Panc1 (cell line): ENCODE data around the gene MISP3. TPM values are rescaled to one million over a fixed set of nuclear protein-coding genes. Genes with fewer than 3 reads are reported as not detected.
"Not testable (repeated sequence)": the region's sequence is repeated elsewhere in the genome, so short reads cannot be mapped to it uniquely, and the experiment has no call there.

Experiments used
- ATAC-seq: fragments of 200-7000 bp; cut with Tn5 transposase; 2 replicates; pipeline ENCODE4 v1.9.1; 2020; ENCODE audit warnings: mild to moderate bottlenecking, moderate library complexity
- BruUV-seq: library from RNA; stranded (reverse); fragments of 400-500 nt; replicated peaks from 2 replicates; lab custom pipeline; 2021; lab: Mats Ljungman, UMichigan
- CTCF ChIA-PET: fragments of 300-600 bp; sonication (Branson Sonifier 250); formaldehyde crosslinking; loops from one replicate; lab custom pipeline; 2022; ENCODE audit warnings: antibody characterized with exemption; lab: Charles Lee
- POLR2A ChIA-PET: fragments of 300-600 bp; sonication (Branson Sonifier 250); formaldehyde crosslinking; loops from one replicate; lab custom pipeline; 2022; ENCODE audit warnings: antibody characterized with exemption; lab: Charles Lee
- DNase-seq: peaks from one replicate; pipeline ENCODE4 v3.0.0-alpha.2; 2010; ENCODE audit warnings: low read depth, low spot score
- H3K27ac ChIP-seq: 2 replicates; pipeline ENCODE4 v1.5.1; 2011; ENCODE audit warnings: mild to moderate bottlenecking, low read length, inconsistent platforms
- H3K27me3 ChIP-seq: fragments of 200-500 bp; sonication (Bioruptor generic); 2 replicates; pipeline ENCODE4 v1.6.0; 2014; ENCODE audit warnings: low read length, inconsistent platforms; ENCODE audit not compliant: control insufficient read depth, insufficient read depth
- H3K36me3 ChIP-seq: fragments of 200-500 bp; sonication (Bioruptor generic); 2 replicates; pipeline ENCODE4 v1.5.1; 2014; ENCODE audit warnings: inconsistent platforms, mild to moderate bottlenecking, low read length, moderate library complexity; ENCODE audit not compliant: control insufficient read depth, insufficient read depth
- H3K4me1 ChIP-seq: 2 replicates; pipeline ENCODE4 v1.5.1; 2011; ENCODE audit warnings: inconsistent platforms, mild to moderate bottlenecking, low read length, moderate library complexity; ENCODE audit not compliant: control insufficient read depth, insufficient read depth
- H3K4me3 ChIP-seq, 2 experiments: 2 replicates each; pipeline ENCODE4 v1.5.1; 2011 to 2012; ENCODE audit warnings: low read depth in 2 of 2, low read length in 2 of 2, mild to moderate bottlenecking in 2 of 2, inconsistent platforms in 1 of 2, moderate library complexity in 1 of 2
- H3K9me3 ChIP-seq: fragments of 200-500 bp; sonication (Bioruptor generic); 2 replicates; pipeline ENCODE4 v1.5.1; 2014; ENCODE audit warnings: low read depth, mild to moderate bottlenecking, inconsistent platforms, low read length, moderate library complexity; ENCODE audit not compliant: control insufficient read depth, insufficient read depth
- CTCF ChIP-seq: fragments of 450-650 bp; IDR thresholded peaks from 2 replicates; pipeline ENCODE4 v1.5.1; 2017; ENCODE audit warnings: mild to moderate bottlenecking
- POLR2AphosphoS5 ChIP-seq: IDR thresholded peaks from 2 replicates; pipeline ENCODE4 v1.6.1; 2012; ENCODE audit warnings: mild to moderate bottlenecking, low read depth, low read length, moderate library complexity
- SIN3A ChIP-seq: IDR thresholded peaks from 2 replicates; pipeline ENCODE4 v1.6.1; 2012; ENCODE audit warnings: low read depth, mild to moderate bottlenecking, low read length, moderate library complexity, borderline replicate concordance; ENCODE audit not compliant: insufficient read depth
- TCF7L2 ChIP-seq: IDR thresholded peaks from 2 replicates; pipeline ENCODE4 v1.6.1; 2011; ENCODE audit warnings: mild to moderate bottlenecking, low read depth, low read length, inconsistent platforms
- in situ Hi-C: cut with HindIII; loops from 2 replicates; pipeline ENCODE4 v1.10.0; 2016; ENCODE audit warnings: low sequenced_read_pairs, low pct_unique_long_range_greater_than_20kb
- intact Hi-C: fragments of 100-400 bp; cut with micrococcal nuclease; formaldehyde crosslinking; loops from one replicate; pipeline ENCODE4 v1.10.0; 2022; ENCODE audit not compliant: unreplicated experiment
- total RNA-seq: library from RNA; stranded (reverse); gene quantifications from one replicate; pipeline ENCODE4 v1.2.1, GENCODE V29; 2021; ENCODE audit not compliant: unreplicated experiment
- TF ChIP-seq, protein P1 (sequence below), 2 experiments: IDR thresholded peaks; 2 replicates each; pipeline ENCODE4 v1.6.1; 2011 to 2012; ENCODE audit warnings: low read depth in 2 of 2, control low read depth in 1 of 2, low read length in 1 of 2, mild to moderate bottlenecking in 1 of 2, moderate library complexity in 1 of 2; ENCODE audit not compliant: insufficient read depth in 1 of 2

The MISP3 gene
- total RNA-seq, 1 experiment from 2014 or later = 1.5 TPM

DNA sequence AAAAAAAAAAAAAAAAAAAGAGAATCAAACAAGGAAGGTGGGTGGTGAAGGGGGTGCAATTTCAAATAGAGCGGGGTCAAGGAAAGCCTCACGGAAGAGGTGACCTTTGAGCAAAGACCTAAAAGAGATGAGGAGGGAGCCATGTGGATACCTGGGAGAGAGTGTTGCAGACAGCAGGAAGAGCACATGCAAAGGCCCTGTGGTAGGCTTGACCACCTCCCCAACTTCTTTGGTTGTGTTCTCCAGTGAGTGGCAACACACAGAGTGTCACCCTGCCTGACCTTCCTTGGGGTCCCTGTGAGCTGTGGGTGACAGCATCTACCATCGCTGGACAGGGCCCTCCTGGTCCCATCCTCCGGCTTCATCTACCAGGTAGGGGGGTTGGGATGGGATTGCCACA lies 22.1 kb upstream of the MISP3 start:
- ChIA-PET CTCF (no interaction called here), POLR2A (interaction anchor here (0.6 kb wide), 1 partner anchor 9 kb away, joined by 5 read pairs; no protein-coding TSS in a partner anchor)
- H3K4me3 ChIP-seq = no peak overlapping the region
- ATAC-seq (no peak), DNase-seq (no peak)
- H3K27ac ChIP-seq = no peak overlapping the region
- in situ Hi-C loops = no loop called here
- no peaks in the 10 kb centered on the region for H3K4me1 ChIP-seq
- TF ChIP-seq, protein P1, sequence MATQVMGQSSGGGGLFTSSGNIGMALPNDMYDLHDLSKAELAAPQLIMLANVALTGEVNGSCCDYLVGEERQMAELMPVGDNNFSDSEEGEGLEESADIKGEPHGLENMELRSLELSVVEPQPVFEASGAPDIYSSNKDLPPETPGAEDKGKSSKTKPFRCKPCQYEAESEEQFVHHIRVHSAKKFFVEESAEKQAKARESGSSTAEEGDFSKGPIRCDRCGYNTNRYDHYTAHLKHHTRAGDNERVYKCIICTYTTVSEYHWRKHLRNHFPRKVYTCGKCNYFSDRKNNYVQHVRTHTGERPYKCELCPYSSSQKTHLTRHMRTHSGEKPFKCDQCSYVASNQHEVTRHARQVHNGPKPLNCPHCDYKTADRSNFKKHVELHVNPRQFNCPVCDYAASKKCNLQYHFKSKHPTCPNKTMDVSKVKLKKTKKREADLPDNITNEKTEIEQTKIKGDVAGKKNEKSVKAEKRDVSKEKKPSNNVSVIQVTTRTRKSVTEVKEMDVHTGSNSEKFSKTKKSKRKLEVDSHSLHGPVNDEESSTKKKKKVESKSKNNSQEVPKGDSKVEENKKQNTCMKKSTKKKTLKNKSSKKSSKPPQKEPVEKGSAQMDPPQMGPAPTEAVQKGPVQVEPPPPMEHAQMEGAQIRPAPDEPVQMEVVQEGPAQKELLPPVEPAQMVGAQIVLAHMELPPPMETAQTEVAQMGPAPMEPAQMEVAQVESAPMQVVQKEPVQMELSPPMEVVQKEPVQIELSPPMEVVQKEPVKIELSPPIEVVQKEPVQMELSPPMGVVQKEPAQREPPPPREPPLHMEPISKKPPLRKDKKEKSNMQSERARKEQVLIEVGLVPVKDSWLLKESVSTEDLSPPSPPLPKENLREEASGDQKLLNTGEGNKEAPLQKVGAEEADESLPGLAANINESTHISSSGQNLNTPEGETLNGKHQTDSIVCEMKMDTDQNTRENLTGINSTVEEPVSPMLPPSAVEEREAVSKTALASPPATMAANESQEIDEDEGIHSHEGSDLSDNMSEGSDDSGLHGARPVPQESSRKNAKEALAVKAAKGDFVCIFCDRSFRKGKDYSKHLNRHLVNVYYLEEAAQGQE (IDR thresholded peaks at IDR 0.05; ENCODE audit: insufficient read depth in 1 of 2, low read depth in 2 of 2, low read length in 1 of 2) = no peak
- TF ChIP-seq TCF7L2 (no peak), POLR2AphosphoS5 (no peak), SIN3A (no peak), CTCF (no peak)
- H3K36me3 ChIP-seq = no peaks in the 10 kb centered on the region
- no peaks in the 10 kb centered on the region for H3K9me3 ChIP-seq
- no TSS peak for BruUV-seq
- intact Hi-C loops = no loop called here
- H3K27me3 ChIP-seq = no peaks in the 10 kb centered on the region

GRCh38 chr19:14050961-14051360 lies 21.6 kb upstream of the MISP3 start:
- POLR2A ChIA-PET, H3K4me3 ChIP-seq, ATAC-seq, intact Hi-C loops, DNase-seq, H3K9me3 ChIP-seq, BruUV-seq, H3K4me1 ChIP-seq, H3K27me3 ChIP-seq, H3K27ac ChIP-seq, in situ Hi-C loops, H3K36me3 ChIP-seq: not testable (repeated sequence)
- CTCF ChIA-PET = interaction anchor here (0.6 kb wide), 2 partner anchors 22 to 32 kb away, joined by 3 read pairs; no protein-coding TSS in a partner anchor

DNA sequence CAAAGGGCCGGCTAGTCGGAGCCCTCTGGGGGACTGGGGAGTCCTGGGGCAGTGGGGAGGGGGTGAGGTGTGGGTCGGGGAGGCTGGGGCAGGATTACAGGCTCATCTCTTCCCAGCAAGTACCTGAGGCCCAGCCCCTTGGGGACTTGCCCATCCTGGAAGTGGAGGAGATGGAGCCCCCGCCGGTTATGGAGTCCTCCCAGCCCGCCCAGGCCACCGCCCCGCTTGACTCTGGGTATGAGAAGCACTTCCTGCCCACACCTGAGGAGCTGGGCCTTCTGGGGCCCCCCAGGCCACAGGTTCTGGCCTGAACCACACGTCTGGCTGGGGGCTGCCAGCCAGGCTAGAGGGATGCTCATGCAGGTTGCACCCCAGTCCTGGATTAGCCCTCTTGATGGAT lies 20.6 kb upstream of the MISP3 start:
- no TSS peak for BruUV-seq
- ChIA-PET CTCF (no interaction called here), POLR2A (no interaction called here)
- Histone ChIP-seq H3K4me1 (no peaks in the 10 kb centered on the region), H3K36me3 (no peaks in the 10 kb centered on the region), H3K27me3 (no peaks in the 10 kb centered on the region), H3K4me3 (no peak overlapping the region), H3K27ac (no peak overlapping the region), H3K9me3 (no peaks in the 10 kb centered on the region)
- intact Hi-C loops = no loop called here
- ATAC-seq = no peak
- DNase-seq = no peak
- in situ Hi-C loops = no loop called here
- TF ChIP-seq CTCF (no peak), SIN3A (no peak), POLR2AphosphoS5 (no peak), TCF7L2 (no peak)
- TF ChIP-seq, protein P1 (IDR thresholded peaks at IDR 0.05; ENCODE audit: insufficient read depth in 1 of 2, low read depth in 2 of 2, low read length in 1 of 2) = no peak
